Stimulated activated CD4-positive, alpha-beta T cell treated with anti-CD3 and anti-CD28 coated beads, Interleukin-2, amount 100 ng/mL, for 24 hours (primary cell): ENCODE data around the gene INCA1.

Experiments
- DNase-seq, 2 donors: peaks; one replicate each; pipeline ENCODE4 v3.0.0-alpha.2; 2020

Gene INCA1

DNA sequence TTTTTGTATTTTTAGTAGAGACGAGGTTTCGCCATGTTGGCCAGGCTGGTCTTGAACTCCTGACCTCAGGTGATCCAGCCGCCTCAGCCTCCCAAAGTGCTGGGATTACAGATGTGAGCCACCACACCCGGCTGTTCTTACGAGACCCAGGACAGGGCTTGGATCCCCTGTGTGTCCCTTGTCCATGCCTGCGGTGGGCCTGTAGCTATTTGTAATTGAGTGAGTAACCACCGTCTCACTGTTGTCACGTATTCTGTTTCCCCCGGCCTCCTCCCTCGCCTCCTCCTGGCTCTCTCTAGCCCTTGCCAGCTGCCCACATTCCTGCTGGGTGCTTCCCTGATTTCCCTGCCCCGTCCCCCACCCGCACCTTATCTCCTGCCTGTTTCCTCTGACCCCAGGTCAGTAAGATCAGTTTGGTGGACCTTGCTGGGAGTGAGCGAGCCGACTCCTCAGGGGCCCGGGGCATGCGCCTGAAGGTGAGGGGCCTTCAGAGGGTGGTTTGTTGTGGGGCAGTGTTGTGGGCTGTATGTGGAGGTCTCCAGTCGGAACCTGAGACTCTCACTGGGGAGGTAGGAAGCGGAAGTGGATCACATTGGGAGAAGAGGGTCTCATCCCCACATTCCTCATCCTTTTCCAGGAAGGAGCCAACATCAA is 6.0 kb upstream of the INCA1 start:
- DNase-seq, result no peak

- DNase-seq, result no peak
Observed at GRCh38 chr17:5002121-5002788, 4.9 kb upstream of the INCA1 start.

DNA sequence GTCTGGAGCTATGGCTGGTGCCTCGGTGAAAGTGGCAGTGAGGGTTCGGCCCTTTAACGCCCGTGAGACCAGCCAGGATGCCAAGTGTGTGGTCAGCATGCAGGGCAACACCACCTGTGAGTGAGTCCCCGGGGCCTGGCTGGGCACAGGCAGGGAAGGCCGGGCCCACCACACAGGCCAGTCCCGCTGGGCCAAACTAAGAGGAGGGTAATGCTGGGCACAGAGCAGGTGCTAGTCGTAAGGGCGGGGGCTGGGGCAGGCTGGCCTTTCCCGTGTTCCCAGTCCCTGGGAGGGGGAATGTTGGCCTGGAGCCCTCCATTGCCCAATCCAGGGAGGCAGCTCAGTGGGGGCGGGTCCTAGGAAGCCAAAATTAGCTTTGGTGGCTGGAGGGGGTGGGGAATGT is 2.9 kb upstream of the INCA1 start:
- DNase-seq, result no peak

- no peak for DNase-seq
Observed at GRCh38 chr17:4999430-5000093, 2.2 kb upstream of the INCA1 start.

- no peak for DNase-seq
Observed at GRCh38 chr17:4998732-4999429, 1.6 kb upstream of the INCA1 start.

DNA sequence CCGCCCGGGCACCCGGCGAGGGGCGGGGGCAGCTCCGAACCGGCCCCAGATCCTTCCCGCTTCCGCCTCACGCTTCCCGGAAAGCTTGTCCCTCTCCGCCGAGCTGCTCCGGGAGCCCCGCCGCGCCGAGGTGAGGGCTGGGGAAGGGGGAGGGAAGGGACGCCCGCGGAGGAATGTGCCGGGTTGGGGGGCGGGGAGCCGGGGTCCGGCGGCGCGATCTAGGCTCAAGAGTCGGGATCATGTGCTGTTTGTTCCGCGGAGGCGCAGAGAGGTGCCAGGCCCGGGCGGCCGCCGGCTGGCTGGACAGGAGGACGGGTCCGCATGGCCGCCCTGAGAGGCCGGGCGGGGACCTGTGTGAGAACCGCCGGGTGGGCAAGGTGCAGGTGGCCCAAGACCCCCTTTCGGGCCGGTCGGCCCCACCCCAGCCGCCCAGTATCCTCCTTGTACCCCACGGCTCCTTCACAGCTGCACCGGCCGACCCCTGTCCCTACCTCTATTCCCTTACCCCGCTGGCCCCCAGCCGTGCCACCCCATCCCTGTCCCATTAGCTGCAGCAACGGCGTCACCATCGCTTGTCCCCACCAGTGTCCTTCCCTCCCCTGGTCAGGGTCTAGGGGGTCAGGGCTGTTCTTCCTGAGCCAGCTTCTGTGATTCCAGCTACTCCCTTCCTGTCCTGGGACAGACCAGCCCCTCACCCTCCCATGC is 857 bp upstream of the INCA1 start:
- no peak for DNase-seq

GRCh38 chr17:4994081-4994595 is 3.2 kb downstream of the INCA1 start:
- no peak for DNase-seq

- DNase-seq, result no peak
Observed at GRCh38 chr17:4987767-4988567, 9.4 kb downstream of the INCA1 start.

- DNase-seq, result peak; percentile 93 to 94
Observed at GRCh38 chr17:4986951-4987766, 10.2 kb downstream of the INCA1 start, which contains the start of gene CAMTA2. CAMTA2 (minus strand) TSS chr17:4987675; CDS start chr17:4986222, 1,453 bp downstream.

GRCh38 chr17:4986403-4986802 is 10.9 kb downstream of the INCA1 start:
- DNase-seq, result no peak

DNA sequence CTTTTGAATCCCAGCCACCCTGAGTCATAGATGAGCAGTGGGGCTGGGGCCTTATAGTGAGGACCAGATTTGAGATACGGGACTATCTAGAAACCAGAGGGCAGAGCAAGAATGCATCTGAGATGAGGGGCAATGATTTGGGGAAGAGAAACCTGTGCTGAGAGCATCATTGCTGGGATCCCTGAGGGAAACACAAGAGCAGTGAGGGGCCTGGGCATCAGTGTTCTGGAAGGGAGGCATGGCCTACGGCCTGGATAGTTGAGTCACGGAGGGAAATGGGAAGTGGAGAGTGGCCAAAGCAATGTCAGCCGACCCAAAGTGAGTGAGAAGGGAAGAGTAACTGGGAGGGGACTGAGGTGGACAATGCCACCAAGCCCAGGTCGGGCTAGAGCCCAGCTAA is 15.0 kb downstream of the INCA1 start:
- no peak for DNase-seq

- DNase-seq, result peak in 1 of 2 donors; percentile 55
Observed at GRCh38 chr17:4980644-4981216, 16.6 kb downstream of the INCA1 start.

DNA sequence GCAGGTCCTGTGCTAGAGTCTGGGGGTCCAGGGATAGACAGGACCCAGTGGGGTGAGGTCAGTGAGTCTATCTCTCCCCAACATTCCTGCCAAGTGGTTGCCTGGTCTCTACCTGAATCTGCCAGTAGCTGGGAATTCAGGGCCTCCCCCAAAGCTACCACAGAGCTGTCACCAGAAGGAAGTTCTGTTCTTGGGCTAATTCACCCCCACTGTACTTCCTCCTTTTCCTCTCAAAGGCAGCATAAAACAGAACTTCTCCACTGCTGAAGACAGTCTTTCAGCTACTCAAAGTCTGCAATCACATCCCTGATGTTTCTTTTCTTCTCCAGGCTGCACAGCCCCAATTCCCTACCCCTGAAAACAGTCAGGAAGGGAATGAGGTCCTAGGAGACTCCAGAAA is 18.6 kb downstream of the INCA1 start:
- DNase-seq, result no peak

DNA sequence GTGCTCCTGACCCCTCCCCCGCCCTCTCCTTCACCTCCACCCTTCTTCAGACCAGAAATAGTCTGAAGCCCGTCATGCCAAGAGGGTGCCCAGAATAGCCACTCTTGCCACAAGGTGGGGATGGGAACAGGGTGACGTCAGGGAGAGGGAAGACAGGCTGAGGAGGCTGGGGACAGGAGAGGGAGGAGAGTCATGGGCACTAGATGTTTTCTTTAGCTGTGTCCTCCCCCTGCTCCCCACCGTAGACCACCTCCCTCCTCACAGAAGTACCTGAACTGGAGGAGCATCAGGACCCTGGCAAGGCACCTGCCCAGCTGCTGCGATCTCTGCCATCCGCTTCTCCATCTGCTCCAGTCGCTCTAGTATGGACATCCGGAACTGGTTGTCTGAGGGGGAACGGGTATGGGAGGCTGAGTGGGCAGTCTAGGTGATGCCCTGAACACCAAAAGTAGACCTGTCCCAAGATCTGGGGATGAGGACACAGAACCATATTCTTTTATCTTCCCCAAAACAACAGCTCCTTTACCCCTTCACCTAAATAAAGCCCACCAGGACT is 23.1 kb downstream of the INCA1 start:
- DNase-seq, result no peak

DNA sequence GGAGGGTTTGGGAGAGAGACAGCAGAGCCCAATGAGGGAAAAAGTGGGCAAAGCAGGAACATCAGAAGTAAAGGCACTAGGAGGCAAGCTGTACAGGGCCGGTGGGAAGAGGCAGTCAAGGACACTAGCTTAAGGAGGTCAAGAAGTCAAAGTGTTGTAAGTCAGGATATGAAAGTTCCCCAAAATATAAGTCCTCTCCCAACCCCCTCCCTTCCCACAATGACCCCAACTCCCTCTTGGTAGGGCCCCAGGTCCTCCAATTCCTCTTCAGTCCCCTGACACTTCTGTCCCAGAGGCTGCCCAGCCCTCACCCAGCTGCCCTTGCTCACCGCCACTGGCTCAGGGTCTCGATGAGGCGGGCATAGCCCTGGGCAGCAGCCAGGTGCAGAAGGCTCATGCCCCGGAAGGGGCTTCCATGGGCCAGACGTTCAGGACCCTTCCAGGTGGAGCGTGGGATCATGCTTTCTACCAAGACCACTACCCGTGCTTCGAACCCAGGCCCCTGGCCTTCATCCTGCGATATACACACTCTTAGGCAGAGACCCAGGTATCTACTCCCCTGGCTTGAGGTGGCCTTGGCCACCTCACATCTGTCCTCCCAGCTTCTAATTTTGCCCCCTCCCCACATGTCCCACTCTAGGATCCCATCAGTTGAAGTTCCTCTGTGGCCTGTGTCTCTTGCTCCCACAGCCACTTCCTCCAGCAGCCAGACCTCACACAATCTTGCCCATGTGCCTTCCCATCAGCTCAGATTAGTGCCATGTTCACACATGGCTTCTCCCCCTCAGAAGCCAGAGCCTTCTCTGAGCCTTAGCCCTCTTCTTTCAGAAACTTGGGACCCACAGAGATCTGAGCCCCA is 23.8 kb downstream of the INCA1 start:
- no peak for DNase-seq

- no peak for DNase-seq
Observed at GRCh38 chr17:4972752-4973151, 24.6 kb downstream of the INCA1 start.

DNA sequence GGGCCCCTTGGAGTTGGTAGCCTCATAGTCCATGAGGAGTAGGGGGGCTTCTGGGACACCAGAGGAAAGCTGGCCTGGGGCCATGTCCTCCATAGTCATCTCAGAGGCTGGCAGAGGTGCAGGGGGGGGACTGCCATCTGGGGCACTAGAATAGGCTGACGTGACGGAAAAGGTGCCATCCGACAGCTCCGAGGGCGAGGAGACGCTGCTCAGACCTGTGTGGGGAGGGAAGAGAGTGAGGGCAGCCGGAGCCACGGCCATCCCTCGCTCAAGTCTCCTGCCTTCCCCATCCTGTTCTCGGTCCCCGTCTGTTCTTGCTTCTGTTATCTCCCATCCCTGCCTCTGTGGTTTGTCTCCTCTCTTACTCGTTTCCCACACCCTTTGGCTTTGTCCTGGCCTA is 25.0 kb downstream of the INCA1 start:
- DNase-seq, result no peak

DNA sequence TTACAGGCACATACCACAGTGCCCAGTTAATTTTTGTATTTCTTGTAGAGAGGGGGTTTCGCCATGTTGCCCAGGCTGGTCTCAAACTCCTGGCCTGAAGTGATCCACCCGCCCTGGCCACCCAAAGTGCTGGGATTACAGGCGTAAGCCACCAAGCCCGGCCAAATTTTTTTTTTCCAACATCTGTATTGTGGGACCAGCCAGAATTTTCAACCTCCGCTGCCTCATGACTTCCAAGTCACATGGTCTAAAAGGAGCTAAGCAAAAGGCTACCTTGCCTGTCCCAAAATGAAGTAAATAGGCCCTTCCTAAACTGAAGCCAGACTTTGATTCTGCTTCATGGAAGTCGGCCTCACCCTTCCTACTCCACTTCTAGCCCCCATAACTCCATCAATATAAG is 25.5 kb downstream of the INCA1 start:
- no peak for DNase-seq

GRCh38 chr17:4970273-4970672 is 27.0 kb downstream of the INCA1 start:
- no peak for DNase-seq
